ENCODE results near the gene UBAP1. TPM values are rescaled to one million over a fixed set of nuclear protein-coding genes. Genes with fewer than 3 reads are reported as not detected.

The UBAP1 gene
- total RNA-seq, 4 donors from 2014 or later, result 13.5 to 37.8 (median 31.7) TPM

DNA sequence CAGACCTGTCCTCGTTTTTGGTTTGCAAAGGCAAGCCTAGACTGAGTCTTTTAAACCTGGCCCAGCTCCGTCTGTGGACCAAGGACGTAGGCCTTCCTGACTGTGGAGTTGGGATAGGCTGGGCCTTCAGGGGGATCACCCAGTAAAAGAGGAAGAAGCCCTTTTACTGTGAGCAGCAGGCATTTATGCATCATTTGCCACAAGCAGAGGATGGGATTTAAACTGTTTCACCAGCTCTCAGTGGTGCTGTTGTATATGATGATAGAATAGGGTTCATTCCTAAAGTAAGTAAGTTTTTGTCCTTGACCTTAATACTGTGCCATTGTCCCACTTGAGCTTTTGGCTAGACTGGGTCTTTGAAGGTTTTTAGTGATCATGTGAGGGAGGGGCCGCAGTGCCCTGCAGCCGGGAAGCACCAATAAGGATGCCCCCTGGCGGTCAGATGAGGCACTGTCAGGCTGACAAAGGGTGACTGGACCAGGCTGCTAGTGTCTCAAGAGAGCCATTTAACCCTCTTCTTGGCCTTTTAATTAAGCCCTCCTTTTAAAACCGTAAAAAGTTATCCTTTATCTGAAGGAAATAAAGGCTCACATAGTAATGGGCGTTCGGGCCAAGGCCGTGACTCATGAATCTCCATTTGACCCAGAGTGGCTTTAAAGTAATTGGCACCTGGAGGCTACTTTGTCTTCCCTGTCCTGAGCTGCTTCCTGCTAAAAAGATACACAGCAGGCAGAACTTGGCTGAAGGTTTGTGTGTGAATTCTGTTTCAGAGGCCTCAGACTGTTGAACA is 74.0 kb downstream of the UBAP1 start:
- no peak for DNase-seq
- Histone ChIP-seq H3K27ac (peak overlapping the region; percentile 45 to 80 (median 57)), H3K4me1 (peaks cover 0 to 20% (median 5%) of the 10 kb centered on the region in 4 donors), H3K36me3 (peaks cover 0 to 15% (median 4%) of the 10 kb centered on the region in 4 donors), H3K9me3 (no peaks in the 10 kb centered on the region), H3K4me3 (no peak overlapping the region), H3K27me3 (no peaks in the 10 kb centered on the region)
- in situ Hi-C loops (cut with MboI; ENCODE audit: low pct_ligation_motif_present in 1 of 4, low pct_unique_long_range_greater_than_20kb in 1 of 4, low sequenced_read_pairs in 3 of 4), result no loop called here
- TF ChIP-seq POLR2AphosphoS5 (IDR thresholded peaks at IDR 0.05), result peak in 1 of 3 donors; percentile 29
- TF ChIP-seq EP300 (IDR thresholded peaks at IDR 0.05; ENCODE audit: low read depth), result no peak
- TF ChIP-seq, protein P1, sequence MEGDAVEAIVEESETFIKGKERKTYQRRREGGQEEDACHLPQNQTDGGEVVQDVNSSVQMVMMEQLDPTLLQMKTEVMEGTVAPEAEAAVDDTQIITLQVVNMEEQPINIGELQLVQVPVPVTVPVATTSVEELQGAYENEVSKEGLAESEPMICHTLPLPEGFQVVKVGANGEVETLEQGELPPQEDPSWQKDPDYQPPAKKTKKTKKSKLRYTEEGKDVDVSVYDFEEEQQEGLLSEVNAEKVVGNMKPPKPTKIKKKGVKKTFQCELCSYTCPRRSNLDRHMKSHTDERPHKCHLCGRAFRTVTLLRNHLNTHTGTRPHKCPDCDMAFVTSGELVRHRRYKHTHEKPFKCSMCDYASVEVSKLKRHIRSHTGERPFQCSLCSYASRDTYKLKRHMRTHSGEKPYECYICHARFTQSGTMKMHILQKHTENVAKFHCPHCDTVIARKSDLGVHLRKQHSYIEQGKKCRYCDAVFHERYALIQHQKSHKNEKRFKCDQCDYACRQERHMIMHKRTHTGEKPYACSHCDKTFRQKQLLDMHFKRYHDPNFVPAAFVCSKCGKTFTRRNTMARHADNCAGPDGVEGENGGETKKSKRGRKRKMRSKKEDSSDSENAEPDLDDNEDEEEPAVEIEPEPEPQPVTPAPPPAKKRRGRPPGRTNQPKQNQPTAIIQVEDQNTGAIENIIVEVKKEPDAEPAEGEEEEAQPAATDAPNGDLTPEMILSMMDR (IDR thresholded peaks at IDR 0.05), result peak; percentile 53 to 98 (median 90)
- no peak for TF ChIP-seq POLR2A (IDR thresholded peaks at IDR 0.05)
- intact Hi-C loops (cut with DNase I; ENCODE audit: low total_unique reads), result no loop called here
- 0 to 66% methylated on average over 1 to 10 of the region's 10 CpGs for whole genome bisulfite sequencing, 2 donors (ENCODE audit: low coverage in 1 of 2)

DNA sequence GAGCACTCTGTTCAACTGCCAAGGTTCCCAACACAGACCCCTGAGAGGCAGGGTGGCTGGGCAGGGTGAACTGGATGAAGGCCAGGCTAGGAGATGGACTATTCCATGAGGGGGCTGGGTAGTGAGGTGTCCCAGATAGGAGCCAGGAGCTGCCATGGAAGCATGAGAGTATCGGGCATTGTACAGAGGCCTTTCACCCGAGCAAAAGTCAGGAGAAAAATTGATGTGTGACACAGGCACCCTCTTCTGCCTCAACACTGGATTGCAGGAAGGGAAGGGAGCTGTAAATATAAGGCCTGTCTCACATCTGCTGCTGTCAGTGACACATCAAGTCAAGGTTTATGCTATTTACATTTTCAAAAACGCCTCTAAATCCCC is 74.6 kb downstream of the UBAP1 start:
- H3K4me1 ChIP-seq, result peaks cover 0 to 20% (median 3%) of the 10 kb centered on the region in 4 donors
- intact Hi-C loops (cut with DNase I; ENCODE audit: low total_unique reads), result no loop called here
- H3K9me3 ChIP-seq, result no peaks in the 10 kb centered on the region
- TF ChIP-seq EP300 (IDR thresholded peaks at IDR 0.05; ENCODE audit: low read depth), result no peak
- TF ChIP-seq, protein P1 (IDR thresholded peaks at IDR 0.05), result no peak
- no peak for TF ChIP-seq POLR2AphosphoS5 (IDR thresholded peaks at IDR 0.05)
- TF ChIP-seq POLR2A (IDR thresholded peaks at IDR 0.05), result no peak
- no peak overlapping the region for H3K4me3 ChIP-seq
- DNase-seq, result no peak
- H3K27ac ChIP-seq, result peak overlapping the region; percentile 45 to 80 (median 57)
- no peaks in the 10 kb centered on the region for H3K27me3 ChIP-seq
- peaks cover 0 to 15% (median 4%) of the 10 kb centered on the region in 4 donors for H3K36me3 ChIP-seq
- 59% methylated on average over 3 of the region's 3 CpGs; no CpG with 5 or more reads in 1 of the 2 donors for WGBS, 2 donors (ENCODE audit: low coverage in 1 of 2)
- in situ Hi-C loops (cut with MboI; ENCODE audit: low pct_ligation_motif_present in 1 of 4, low pct_unique_long_range_greater_than_20kb in 1 of 4, low sequenced_read_pairs in 3 of 4), result no loop called here

DNA sequence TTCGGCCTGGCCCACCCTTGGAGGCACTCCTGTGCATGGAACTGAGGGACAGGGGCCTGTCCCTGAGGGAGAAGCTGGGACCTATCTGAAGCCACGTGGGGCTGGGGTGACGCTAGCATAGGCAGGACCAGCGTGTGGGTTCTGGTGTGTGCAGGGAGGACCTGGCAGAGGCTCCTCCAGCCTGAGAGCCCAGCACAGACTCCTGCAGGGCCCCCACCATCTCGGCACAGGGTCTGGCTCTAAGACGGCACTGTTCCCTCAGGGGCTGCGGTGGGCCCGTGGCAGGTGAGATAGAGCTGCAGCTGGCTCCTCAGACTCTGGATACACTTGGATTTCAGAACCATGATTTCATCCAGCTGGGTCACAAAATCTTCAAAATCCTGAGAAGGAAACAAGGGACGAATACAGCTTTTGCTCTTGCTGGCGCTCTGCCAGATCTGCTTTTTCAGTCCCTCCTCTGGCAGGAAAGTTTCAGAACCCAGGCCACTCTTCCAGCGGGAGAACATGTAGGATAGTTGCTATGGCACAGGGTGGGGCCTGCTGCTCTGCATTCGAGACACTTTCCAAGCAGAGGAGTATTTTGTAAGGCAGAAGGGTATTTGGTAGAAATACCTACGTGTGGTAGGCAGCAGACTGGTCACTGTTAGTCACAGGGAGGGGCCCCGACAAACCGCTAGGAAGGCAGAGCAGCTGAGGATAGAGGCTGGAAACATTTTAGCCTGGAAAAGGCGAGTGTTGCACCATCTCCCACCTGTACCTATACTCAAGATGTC is 75.5 kb downstream of the UBAP1 start:
- peak overlapping the region; percentile 45 to 80 (median 57) for H3K27ac ChIP-seq

More for the DNA sequence above, 75.5 kb downstream of the UBAP1 start:
- in situ Hi-C loops (cut with MboI; ENCODE audit: low pct_ligation_motif_present in 1 of 4, low pct_unique_long_range_greater_than_20kb in 1 of 4, low sequenced_read_pairs in 3 of 4) (no loop called here), intact Hi-C loops (cut with DNase I; ENCODE audit: low total_unique reads) (no loop called here)
- DNase-seq, result no peak
- 56 to 72% methylated on average over 4 to 16 of the region's 16 CpGs for WGBS, 2 donors (ENCODE audit: low coverage in 1 of 2)
- Histone ChIP-seq H3K27me3 (no peaks in the 10 kb centered on the region), H3K4me3 (no peak overlapping the region), H3K4me1 (peaks cover 0 to 20% (median 2%) of the 10 kb centered on the region in 4 donors), H3K36me3 (peaks cover 0 to 15% (median 4%) of the 10 kb centered on the region in 4 donors), H3K9me3 (no peaks in the 10 kb centered on the region)
- TF ChIP-seq POLR2AphosphoS5 (IDR thresholded peaks at IDR 0.05) (no peak), POLR2A (IDR thresholded peaks at IDR 0.05) (no peak), EP300 (IDR thresholded peaks at IDR 0.05; ENCODE audit: low read depth) (no peak)
- TF ChIP-seq, protein P1 (IDR thresholded peaks at IDR 0.05), result no peak
